ENCODE results near the gene CCDC174. TPM values are rescaled to one million over a fixed set of nuclear protein-coding genes. Genes with fewer than 3 reads are reported as not detected.

Gene CCDC174
- total RNA-seq, 2 experiments from 2014 or later: 17.5 to 18.5 TPM

DNA sequence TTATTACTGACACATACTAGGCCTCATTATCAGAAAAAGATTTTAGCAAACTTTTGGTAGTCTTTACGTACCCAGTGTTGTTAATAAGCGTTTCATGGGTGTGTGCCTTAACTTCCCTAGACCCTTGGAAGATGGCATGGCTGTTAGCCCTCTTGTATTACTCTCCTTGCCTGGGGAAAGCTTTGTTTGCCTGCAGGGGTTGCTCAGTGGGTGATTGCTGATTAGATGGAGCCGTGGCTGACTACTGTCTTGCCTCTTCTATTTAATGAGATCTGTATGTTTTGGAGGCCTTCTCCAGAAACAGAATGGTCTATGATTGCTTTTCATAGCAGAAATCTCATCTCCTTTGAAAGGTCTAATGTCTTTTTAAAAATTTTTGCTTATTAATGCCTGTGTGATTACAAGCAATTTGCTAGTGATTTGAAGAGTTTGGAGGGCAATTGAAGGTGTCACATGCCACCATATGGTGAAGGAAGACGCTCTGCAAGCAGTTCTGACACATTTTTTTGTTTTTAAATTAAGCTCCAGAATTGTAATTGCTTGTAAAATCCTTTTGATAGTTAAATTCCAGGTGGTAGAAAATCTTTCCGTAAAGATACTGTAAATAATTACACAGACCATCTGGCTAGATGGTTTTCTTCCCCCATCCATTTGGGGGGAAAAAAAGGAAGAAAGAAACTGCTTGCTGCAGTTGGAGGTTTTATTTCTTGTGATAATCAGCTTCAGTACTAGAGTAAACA is 12.0 kb downstream of the CCDC174 start:
- Mint-ChIP-seq H3K27ac (no peak overlapping the region), H3K27me3 (ENCODE audit: low read depth) (no peaks in the 10 kb centered on the region), H3K4me1 (ENCODE audit: low read depth) (no peaks in the 10 kb centered on the region), H3K4me3 (no peak overlapping the region), H3K36me3 (ENCODE audit: low read depth) (peaks cover 61% of the 10 kb centered on the region), H3K9me3 (ENCODE audit: insufficient read depth) (no peaks in the 10 kb centered on the region)
- DNase-seq: no peak
- POLR2A ChIA-PET: interaction anchor here (1.0 kb wide), 1 partner anchor 12 kb away, joined by 3 read pairs; the partner anchor contains the start of gene CCDC174
- ATAC-seq: no peak
- CTCF ChIA-PET: interaction anchor here (0.9 to 1.8 kb wide), 2 partner anchors 10 to 118 kb away, joined by 4 read pairs; no protein-coding TSS in a partner anchor

DNA sequence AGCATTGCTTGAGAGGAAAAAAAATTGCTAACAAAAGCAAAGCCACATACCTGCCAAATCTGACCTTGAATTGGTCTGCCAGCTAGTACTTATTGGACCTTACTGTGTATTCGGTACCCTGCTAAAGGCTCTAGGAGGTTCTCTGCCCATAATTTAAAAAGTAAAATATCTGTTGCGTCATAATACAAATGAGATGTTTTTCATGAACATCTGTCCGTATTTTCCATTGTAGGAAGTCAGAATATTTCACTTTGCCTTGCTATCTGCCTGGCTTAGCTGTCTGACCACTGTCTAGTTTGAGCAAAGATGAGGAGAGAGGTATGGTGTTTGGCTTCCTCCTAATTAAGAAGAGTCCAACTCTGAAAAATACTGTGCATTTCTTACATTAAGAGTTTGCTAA is 12.6 kb downstream of the CCDC174 start:
- ChIA-PET CTCF (interaction anchor here (0.9 to 1.8 kb wide), 2 partner anchors 9 to 117 kb away, joined by 4 read pairs; no protein-coding TSS in a partner anchor), POLR2A (interaction anchor here (1.0 kb wide), 2 partner anchors 9 to 13 kb away, joined by 3 read pairs; partner anchors contain the start of gene CCDC174)
- H3K9me3 Mint-ChIP-seq (ENCODE audit: insufficient read depth): no peaks in the 10 kb centered on the region

DNA sequence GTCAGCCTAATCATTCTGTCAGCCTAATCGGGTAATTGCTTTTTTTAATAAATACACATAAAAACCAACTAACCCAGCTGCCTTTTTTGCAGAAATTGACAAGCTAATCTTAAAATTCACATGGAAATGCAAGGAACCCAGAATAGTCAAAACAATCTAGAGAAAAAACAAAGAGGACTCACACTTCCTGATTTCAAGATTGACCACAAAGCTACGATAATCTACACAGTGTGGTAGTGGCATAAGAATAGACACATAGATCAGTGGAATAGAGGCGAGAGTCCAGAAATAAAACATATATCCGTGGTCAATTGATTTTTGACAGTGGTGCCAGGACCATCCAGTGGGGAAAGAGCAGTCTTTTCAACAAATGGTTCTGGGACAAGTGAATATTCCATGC is 21.0 kb downstream of the CCDC174 start:
- no peaks in the 10 kb centered on the region for H3K4me1 Mint-ChIP-seq (ENCODE audit: low read depth)

More for the DNA sequence above, 12.6 kb downstream of the CCDC174 start:
- DNase-seq (no peak), ATAC-seq (no peak)
- H3K36me3 Mint-ChIP-seq (ENCODE audit: low read depth): peaks cover 63% of the 10 kb centered on the region
- H3K27me3 Mint-ChIP-seq (ENCODE audit: low read depth): no peaks in the 10 kb centered on the region
- H3K27ac Mint-ChIP-seq: no peak overlapping the region
- no peak overlapping the region for H3K4me3 Mint-ChIP-seq
- H3K4me1 Mint-ChIP-seq (ENCODE audit: low read depth): no peaks in the 10 kb centered on the region

GRCh38 chr3:14674841-14675240 is 23.3 kb downstream of the CCDC174 start, which contains the start of gene C3orf20:
Gene C3orf20 (plus strand): TSS chr3:14675141. CDS start chr3:14682714, 7,573 bp downstream.
- Mint-ChIP-seq H3K4me1 (ENCODE audit: low read depth) (no peaks in the 10 kb centered on the region), H3K27me3 (ENCODE audit: low read depth) (no peaks in the 10 kb centered on the region), H3K9me3 (ENCODE audit: insufficient read depth) (no peaks in the 10 kb centered on the region), H3K27ac (no peak within 1 kb of the TSS), H3K4me3 (no peak within 1 kb of the TSS), H3K36me3 (ENCODE audit: low read depth) (peaks cover 25% of the 10 kb centered on the region)
- ATAC-seq (no peak), DNase-seq (no peak)
- POLR2A ChIA-PET: interaction anchor here (0.6 kb wide), 1 partner anchor 217 kb away, joined by 3 read pairs; no protein-coding TSS in a partner anchor
- CTCF ChIA-PET: interaction anchor here (0.9 to 3.7 kb wide), 4 partner anchors 23 to 247 kb away, joined by 3 to 16 read pairs (median 8); partner anchors contain the start of gene CCDC174

More for the DNA sequence above, 21.0 kb downstream of the CCDC174 start:
- no peak overlapping the region for H3K4me3 Mint-ChIP-seq
- DNase-seq (no peak), ATAC-seq (no peak)
- POLR2A ChIA-PET: no interaction called here
- H3K9me3 Mint-ChIP-seq (ENCODE audit: insufficient read depth): no peaks in the 10 kb centered on the region
- H3K27me3 Mint-ChIP-seq (ENCODE audit: low read depth): no peaks in the 10 kb centered on the region
- no peak overlapping the region for H3K27ac Mint-ChIP-seq
- CTCF ChIA-PET: interaction anchor here (0.6 to 3.7 kb wide), 3 partner anchors 9 to 249 kb away, joined by 3 to 16 read pairs (median 4); no protein-coding TSS in a partner anchor
- peaks cover 42% of the 10 kb centered on the region for H3K36me3 Mint-ChIP-seq (ENCODE audit: low read depth)

GRCh38 chr3:14676881-14677280 is 25.3 kb downstream of the CCDC174 start:
- DNase-seq (no peak), ATAC-seq (no peak)
- no peaks in the 10 kb centered on the region for H3K27me3 Mint-ChIP-seq (ENCODE audit: low read depth)
- H3K27ac Mint-ChIP-seq: no peak overlapping the region
- H3K4me1 Mint-ChIP-seq (ENCODE audit: low read depth): no peaks in the 10 kb centered on the region
- H3K9me3 Mint-ChIP-seq (ENCODE audit: insufficient read depth): peaks cover 3% of the 10 kb centered on the region
- ChIA-PET POLR2A (no interaction called here), CTCF (interaction anchor here (0.6 to 0.9 kb wide), 2 partner anchors 245 to 250 kb away, joined by 3 read pairs; no protein-coding TSS in a partner anchor)
- no peak overlapping the region for H3K4me3 Mint-ChIP-seq
- H3K36me3 Mint-ChIP-seq (ENCODE audit: low read depth): peaks cover 8% of the 10 kb centered on the region

- peaks cover 8% of the 10 kb centered on the region for H3K36me3 Mint-ChIP-seq (ENCODE audit: low read depth)
- CTCF ChIA-PET: no interaction called here
- H3K4me1 Mint-ChIP-seq (ENCODE audit: low read depth): no peaks in the 10 kb centered on the region
- POLR2A ChIA-PET: no interaction called here
- DNase-seq: no peak
- H3K27ac Mint-ChIP-seq: no peak overlapping the region
- H3K4me3 Mint-ChIP-seq: no peak overlapping the region
- ATAC-seq: no peak
- no peaks in the 10 kb centered on the region for H3K27me3 Mint-ChIP-seq (ENCODE audit: low read depth)
- peaks cover 3% of the 10 kb centered on the region for H3K9me3 Mint-ChIP-seq (ENCODE audit: insufficient read depth)
These were observed 26.5 kb downstream of the CCDC174 start for GRCh38 chr3:14678015-14678503.

- ChIA-PET CTCF (no interaction called here), POLR2A (no interaction called here)
- no peak for DNase-seq
- H3K4me3 Mint-ChIP-seq: no peak overlapping the region
- H3K27ac Mint-ChIP-seq: no peak overlapping the region
- no peak for ATAC-seq
- no peaks in the 10 kb centered on the region for H3K4me1 Mint-ChIP-seq (ENCODE audit: low read depth)
- no peaks in the 10 kb centered on the region for H3K27me3 Mint-ChIP-seq (ENCODE audit: low read depth)
- peaks cover 3% of the 10 kb centered on the region for H3K9me3 Mint-ChIP-seq (ENCODE audit: insufficient read depth)
- H3K36me3 Mint-ChIP-seq (ENCODE audit: low read depth): peaks cover 1% of the 10 kb centered on the region
These were observed 28.6 kb downstream of the CCDC174 start for GRCh38 chr3:14680115-14680514.

- H3K27me3 Mint-ChIP-seq (ENCODE audit: low read depth): no peaks in the 10 kb centered on the region
- H3K36me3 Mint-ChIP-seq (ENCODE audit: low read depth): peaks cover 1% of the 10 kb centered on the region
- DNase-seq (no peak), ATAC-seq (no peak)
- ChIA-PET CTCF (no interaction called here), POLR2A (interaction anchor here (0.7 kb wide), 1 partner anchor 10 kb away, joined by 4 read pairs; no protein-coding TSS in a partner anchor)
- no peak overlapping the region for H3K27ac Mint-ChIP-seq
- H3K9me3 Mint-ChIP-seq (ENCODE audit: insufficient read depth): peaks cover 3% of the 10 kb centered on the region
- H3K4me3 Mint-ChIP-seq: no peak overlapping the region
- H3K4me1 Mint-ChIP-seq (ENCODE audit: low read depth): no peaks in the 10 kb centered on the region
These were observed 29.2 kb downstream of the CCDC174 start for GRCh38 chr3:14680716-14681115.

GRCh38 chr3:14684447-14684846 is 32.9 kb downstream of the CCDC174 start:
- CTCF ChIA-PET: no interaction called here
- Mint-ChIP-seq H3K36me3 (ENCODE audit: low read depth) (peaks cover 1% of the 10 kb centered on the region), H3K27me3 (ENCODE audit: low read depth) (no peaks in the 10 kb centered on the region)

DNA sequence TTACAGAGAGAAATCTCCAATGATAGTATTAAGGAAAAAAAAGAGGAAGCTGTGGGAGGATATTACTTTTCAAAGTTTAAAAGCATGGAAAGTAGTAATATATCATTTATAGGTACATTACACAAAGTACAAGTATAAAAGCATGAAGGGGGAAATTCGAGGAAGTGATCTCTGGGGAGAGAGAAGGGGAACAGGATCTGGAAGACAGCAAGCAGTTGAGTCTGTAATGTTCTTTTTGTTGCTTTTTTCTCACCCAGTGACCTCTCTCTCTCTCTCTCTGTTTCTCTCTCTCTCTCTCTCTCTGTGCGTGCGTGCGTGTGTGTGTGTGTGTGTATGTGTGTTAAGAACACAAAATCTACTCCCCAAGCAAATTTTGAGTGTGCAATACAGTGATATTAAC is 33.6 kb downstream of the CCDC174 start:
- peaks cover 1% of the 10 kb centered on the region for H3K36me3 Mint-ChIP-seq (ENCODE audit: low read depth)
- no peak for DNase-seq
- H3K4me3 Mint-ChIP-seq: no peak overlapping the region
- H3K9me3 Mint-ChIP-seq (ENCODE audit: insufficient read depth): peaks cover 1% of the 10 kb centered on the region
- ChIA-PET CTCF (no interaction called here), POLR2A (no interaction called here)
- no peaks in the 10 kb centered on the region for H3K4me1 Mint-ChIP-seq (ENCODE audit: low read depth)
- H3K27ac Mint-ChIP-seq: no peak overlapping the region
- no peak for ATAC-seq
- no peaks in the 10 kb centered on the region for H3K27me3 Mint-ChIP-seq (ENCODE audit: low read depth)

More at GRCh38 chr3:14684447-14684846, 32.9 kb downstream of the CCDC174 start:
- POLR2A ChIA-PET: interaction anchor here (0.6 kb wide), 1 partner anchor 25 kb away, joined by 3 read pairs; no protein-coding TSS in a partner anchor
- no peaks in the 10 kb centered on the region for H3K4me1 Mint-ChIP-seq (ENCODE audit: low read depth)
- ATAC-seq (no peak), DNase-seq (no peak)
- H3K27ac Mint-ChIP-seq: no peak overlapping the region
- H3K9me3 Mint-ChIP-seq (ENCODE audit: insufficient read depth): peaks cover 3% of the 10 kb centered on the region
- no peak overlapping the region for H3K4me3 Mint-ChIP-seq

- H3K36me3 Mint-ChIP-seq (ENCODE audit: low read depth): no peaks in the 10 kb centered on the region
- H3K4me3 Mint-ChIP-seq: no peak overlapping the region
- ATAC-seq: no peak
- no peaks in the 10 kb centered on the region for H3K4me1 Mint-ChIP-seq (ENCODE audit: low read depth)
- CTCF ChIA-PET: interaction anchor here (1.4 to 1.5 kb wide), 2 partner anchors 9 to 234 kb away, joined by 3 to 4 read pairs; no protein-coding TSS in a partner anchor
- DNase-seq: no peak
- POLR2A ChIA-PET: no interaction called here
- no peak overlapping the region for H3K27ac Mint-ChIP-seq
- H3K9me3 Mint-ChIP-seq (ENCODE audit: insufficient read depth): no peaks in the 10 kb centered on the region
- H3K27me3 Mint-ChIP-seq (ENCODE audit: low read depth): peaks cover 3% of the 10 kb centered on the region
These were observed 35.8 kb downstream of the CCDC174 start for GRCh38 chr3:14687360-14687759.

- Mint-ChIP-seq H3K27me3 (ENCODE audit: low read depth) (peaks cover 7% of the 10 kb centered on the region), H3K27ac (no peak overlapping the region), H3K4me1 (ENCODE audit: low read depth) (no peaks in the 10 kb centered on the region), H3K9me3 (ENCODE audit: insufficient read depth) (no peaks in the 10 kb centered on the region), H3K36me3 (ENCODE audit: low read depth) (no peaks in the 10 kb centered on the region), H3K4me3 (no peak overlapping the region)
- ChIA-PET CTCF (interaction anchor here (1.0 kb wide), 1 partner anchor 15 kb away, joined by 3 read pairs; no protein-coding TSS in a partner anchor), POLR2A (no interaction called here)
- DNase-seq: no peak
- no peak for ATAC-seq
These were observed 37.0 kb downstream of the CCDC174 start for GRCh38 chr3:14688525-14688924.

All from activated CD8-positive, alpha-beta T cell treated with anti-CD3 and anti-CD28 coated beads, Interleukin-2, amount 10 ng/mL, durations not matched to agents 7 days and 5 days (primary cell).